DOHH2 (cell line): ENCODE data around the gene UAP1L1.

Source experiments
- H3F3A ChIP-seq: fragments of 200-600 bp; sonication (generic), shearing (Covaris generic); 2 replicates; pipeline ENCODE4 v1.6.0; 2016; ENCODE audit warnings: antibody characterized with exemption, mild to moderate bottlenecking; ENCODE audit not compliant: control insufficient read depth, insufficient read depth
- H3K27ac ChIP-seq: fragments of 200-600 bp; sonication (generic); 2 replicates; pipeline ENCODE4 v1.5.1; 2014; ENCODE audit warnings: low read depth, mild to moderate bottlenecking, low read length, moderate library complexity
- H3K27me3 ChIP-seq: fragments of 200-600 bp; sonication (generic); 2 replicates; pipeline ENCODE4 v1.6.1; 2014; ENCODE audit warnings: mild to moderate bottlenecking, low read length, mixed read lengths; ENCODE audit not compliant: control insufficient read depth
- H3K36me3 ChIP-seq: fragments of 200-600 bp; sonication (generic); 2 replicates; pipeline ENCODE4 v1.6.1; 2014; ENCODE audit warnings: mild to moderate bottlenecking, low read length, moderate library complexity, mixed read lengths; ENCODE audit not compliant: control insufficient read depth
- H3K4me1 ChIP-seq: fragments of 200-600 bp; sonication (generic); 2 replicates; pipeline ENCODE4 v1.6.1; 2014; ENCODE audit warnings: mild to moderate bottlenecking, low read length, mixed read lengths; ENCODE audit not compliant: control insufficient read depth
- H3K4me2 ChIP-seq: fragments of 200-600 bp; sonication (generic); 2 replicates; pipeline ENCODE4 v1.6.0; 2014; ENCODE audit warnings: mild to moderate bottlenecking, low read length, moderate library complexity
- H3K4me3 ChIP-seq: fragments of 200-600 bp; sonication (generic); 2 replicates; pipeline ENCODE4 v1.5.1; 2014; ENCODE audit warnings: mild to moderate bottlenecking, low read length, mixed read lengths
- H3K79me2 ChIP-seq: fragments of 200-600 bp; sonication (generic); 2 replicates; pipeline ENCODE4 v1.6.1; 2014; ENCODE audit warnings: mild to moderate bottlenecking, low read length, mixed read lengths; ENCODE audit not compliant: control insufficient read depth
- H3K9me2 ChIP-seq: fragments of 200-600 bp; sonication (generic); replicated peaks from 2 replicates; pipeline ENCODE4 v1.6.1; 2014; ENCODE audit warnings: mild to moderate bottlenecking, low read length, mixed read lengths; ENCODE audit not compliant: control insufficient read depth
- H3K9me3 ChIP-seq: fragments of 200-600 bp; sonication (generic); 2 replicates; pipeline ENCODE4 v1.6.1; 2014; ENCODE audit warnings: antibody characterized with exemption, low read length, mixed read lengths; ENCODE audit not compliant: control insufficient read depth, insufficient read depth
- H4K20me1 ChIP-seq: fragments of 200-600 bp; sonication (generic); 2 replicates; pipeline ENCODE4 v1.6.0; 2014; ENCODE audit warnings: low read depth, mild to moderate bottlenecking, antibody characterized with exemption, low read length, moderate library complexity; ENCODE audit not compliant: control insufficient read depth, insufficient read depth
- EZH2phosphoT487 ChIP-seq: fragments of 200-600 bp; sonication (generic); IDR thresholded peaks from 2 replicates; pipeline ENCODE4 v1.6.1; 2017; ENCODE audit warnings: borderline replicate concordance, mild to moderate bottlenecking, antibody characterized with exemption, low read length, moderate library complexity, mixed read lengths
- TF ChIP-seq, protein P1 (sequence below): fragments of 200-600 bp; sonication (generic); IDR thresholded peaks from one replicate; pipeline ENCODE4 v1.5.1; 2014; ENCODE audit warnings: antibody characterized with exemption, mild to moderate bottlenecking, low read depth, low read length; ENCODE audit not compliant: poor library complexity, severe bottlenecking

The UAP1L1 gene

GRCh38 chr9:137049544-137050449 lies 27.5 kb upstream of the UAP1L1 start:
- Histone ChIP-seq H3F3A (no peaks in the 10 kb centered on the region), H3K4me2 (no peak overlapping the region), H3K27me3 (peaks cover 56% of the 10 kb centered on the region), H4K20me1 (peaks cover 8% of the 10 kb centered on the region), H3K4me3 (no peak overlapping the region), H3K79me2 (no peaks in the 10 kb centered on the region), H3K9me3 (no peaks in the 10 kb centered on the region), H3K27ac (no peak overlapping the region), H3K4me1 (peaks cover 9% of the 10 kb centered on the region), H3K9me2 (no peaks in the 10 kb centered on the region), H3K36me3 (no peaks in the 10 kb centered on the region)
- TF ChIP-seq, protein P1, sequence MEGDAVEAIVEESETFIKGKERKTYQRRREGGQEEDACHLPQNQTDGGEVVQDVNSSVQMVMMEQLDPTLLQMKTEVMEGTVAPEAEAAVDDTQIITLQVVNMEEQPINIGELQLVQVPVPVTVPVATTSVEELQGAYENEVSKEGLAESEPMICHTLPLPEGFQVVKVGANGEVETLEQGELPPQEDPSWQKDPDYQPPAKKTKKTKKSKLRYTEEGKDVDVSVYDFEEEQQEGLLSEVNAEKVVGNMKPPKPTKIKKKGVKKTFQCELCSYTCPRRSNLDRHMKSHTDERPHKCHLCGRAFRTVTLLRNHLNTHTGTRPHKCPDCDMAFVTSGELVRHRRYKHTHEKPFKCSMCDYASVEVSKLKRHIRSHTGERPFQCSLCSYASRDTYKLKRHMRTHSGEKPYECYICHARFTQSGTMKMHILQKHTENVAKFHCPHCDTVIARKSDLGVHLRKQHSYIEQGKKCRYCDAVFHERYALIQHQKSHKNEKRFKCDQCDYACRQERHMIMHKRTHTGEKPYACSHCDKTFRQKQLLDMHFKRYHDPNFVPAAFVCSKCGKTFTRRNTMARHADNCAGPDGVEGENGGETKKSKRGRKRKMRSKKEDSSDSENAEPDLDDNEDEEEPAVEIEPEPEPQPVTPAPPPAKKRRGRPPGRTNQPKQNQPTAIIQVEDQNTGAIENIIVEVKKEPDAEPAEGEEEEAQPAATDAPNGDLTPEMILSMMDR: peak; percentile 73
- TF ChIP-seq EZH2phosphoT487: no peak

DNA sequence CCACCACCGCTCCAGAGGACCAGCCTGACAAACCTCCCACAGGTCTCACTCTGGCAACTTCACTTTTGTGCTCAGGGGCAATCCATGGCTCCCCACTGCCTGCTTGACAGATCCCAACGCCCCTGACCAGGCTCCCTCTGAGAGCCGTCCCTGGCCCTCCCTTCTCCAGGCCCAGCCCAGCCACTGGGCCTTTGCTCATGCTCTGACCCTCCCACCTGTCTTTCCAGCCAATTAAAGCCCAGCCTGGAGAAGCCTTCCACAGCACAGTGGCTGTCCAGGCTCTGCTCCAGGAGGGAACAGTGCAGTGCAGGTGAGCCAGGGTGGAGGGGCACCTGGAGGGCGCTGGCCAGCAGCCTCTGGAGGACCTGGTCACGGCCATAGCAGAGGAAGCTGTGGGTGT lies 26.7 kb upstream of the UAP1L1 start:
- no peak for TF ChIP-seq EZH2phosphoT487
- TF ChIP-seq, protein P1: no peak
- H3K27me3 ChIP-seq: peaks cover 52% of the 10 kb centered on the region
- no peaks in the 10 kb centered on the region for H3F3A ChIP-seq
- H3K4me2 ChIP-seq: no peak overlapping the region
- H3K4me3 ChIP-seq: no peak overlapping the region
- H3K9me3 ChIP-seq: no peaks in the 10 kb centered on the region
- peaks cover 8% of the 10 kb centered on the region for H4K20me1 ChIP-seq
- no peak overlapping the region for H3K27ac ChIP-seq
- H3K79me2 ChIP-seq: no peaks in the 10 kb centered on the region
- no peaks in the 10 kb centered on the region for H3K36me3 ChIP-seq
- H3K9me2 ChIP-seq: no peaks in the 10 kb centered on the region
- peaks cover 9% of the 10 kb centered on the region for H3K4me1 ChIP-seq

GRCh38 chr9:137051145-137051724 lies 26.1 kb upstream of the UAP1L1 start:
- H3F3A ChIP-seq: no peaks in the 10 kb centered on the region
- TF ChIP-seq, protein P1: no peak
- TF ChIP-seq EZH2phosphoT487: no peak
- no peaks in the 10 kb centered on the region for H3K9me2 ChIP-seq
- H4K20me1 ChIP-seq: peaks cover 6% of the 10 kb centered on the region
- peaks cover 6% of the 10 kb centered on the region for H3K4me1 ChIP-seq
- H3K4me2 ChIP-seq: no peak overlapping the region
- peaks cover 48% of the 10 kb centered on the region for H3K27me3 ChIP-seq
- no peaks in the 10 kb centered on the region for H3K36me3 ChIP-seq
- H3K9me3 ChIP-seq: no peaks in the 10 kb centered on the region
- no peak overlapping the region for H3K4me3 ChIP-seq
- H3K27ac ChIP-seq: no peak overlapping the region
- no peaks in the 10 kb centered on the region for H3K79me2 ChIP-seq
